Measurements from ENCODE around the gene GTF2H4.
A peak's percentile ranks its signal among the peaks of the same experiment; 100 is the strongest.

Gene GTF2H4

GRCh38 chr6:30882759-30883684 lies 25.0 kb upstream of the GTF2H4 start:
- no peak for DNase-seq

DNA sequence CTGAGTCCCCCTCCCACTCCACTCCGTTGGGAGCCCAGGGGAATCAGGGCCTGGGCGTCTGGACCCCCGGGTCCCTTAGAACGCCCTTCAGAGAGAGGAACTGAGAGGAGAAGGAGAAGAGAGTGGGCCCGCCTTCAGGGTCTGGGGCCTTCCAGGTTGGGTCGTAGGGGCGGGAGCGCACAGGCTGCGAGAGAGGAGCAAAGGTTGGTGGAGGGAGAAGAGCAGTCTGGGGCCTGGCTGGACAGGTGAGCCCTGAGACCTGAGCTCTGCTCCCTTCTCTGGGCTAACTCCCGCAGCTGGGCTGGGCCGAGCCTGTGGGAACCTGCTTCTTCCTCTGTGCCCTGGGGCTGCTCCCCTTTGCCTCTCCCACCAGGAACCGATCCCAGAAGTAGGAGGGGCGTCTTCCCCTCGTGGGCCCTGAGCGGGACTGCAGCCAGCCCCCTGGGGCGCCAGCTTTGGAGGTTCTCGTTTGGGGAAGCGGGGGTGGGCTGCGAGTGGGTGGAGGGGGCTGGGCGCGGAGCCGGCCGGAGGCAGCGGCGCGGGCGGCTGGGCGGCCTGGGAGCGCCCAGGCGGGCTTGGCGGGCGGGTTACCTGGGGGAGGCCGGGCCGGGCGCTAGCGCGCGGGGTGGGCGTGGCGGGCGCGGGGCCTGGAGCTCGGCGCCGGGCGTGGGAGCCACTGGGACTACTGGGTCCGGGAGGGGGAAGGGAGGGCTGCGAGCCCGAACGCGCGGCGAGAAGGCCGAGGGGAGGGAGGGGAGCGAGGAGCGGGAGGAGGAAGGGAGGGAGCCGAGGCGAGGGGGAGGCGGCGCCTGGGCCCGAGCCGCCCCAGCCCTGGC lies 24.1 kb upstream of the GTF2H4 start, which contains the start of gene DDR1:
DDR1 (plus strand) TSS at position 835 of the 836 bp plus-strand sequence. CDS start 4,211 bp downstream, outside the sequence.
- no peak for DNase-seq

GRCh38 chr6:30884521-30885480 lies 23.2 kb upstream of the GTF2H4 start:
- no peak for DNase-seq

GRCh38 chr6:30885481-30885998 lies 22.5 kb upstream of the GTF2H4 start:
- no peak for DNase-seq

GRCh38 chr6:30885999-30886896 lies 21.8 kb upstream of the GTF2H4 start:
- peak; percentile 3 for DNase-seq

- DNase-seq = no peak
These were observed 21.1 kb upstream of the GTF2H4 start for GRCh38 chr6:30886897-30887255.

GRCh38 chr6:30887901-30888815 lies 19.8 kb upstream of the GTF2H4 start:
- DNase-seq = no peak

- DNase-seq = no peak
These were observed 19.1 kb upstream of the GTF2H4 start for GRCh38 chr6:30888816-30889495.

DNA sequence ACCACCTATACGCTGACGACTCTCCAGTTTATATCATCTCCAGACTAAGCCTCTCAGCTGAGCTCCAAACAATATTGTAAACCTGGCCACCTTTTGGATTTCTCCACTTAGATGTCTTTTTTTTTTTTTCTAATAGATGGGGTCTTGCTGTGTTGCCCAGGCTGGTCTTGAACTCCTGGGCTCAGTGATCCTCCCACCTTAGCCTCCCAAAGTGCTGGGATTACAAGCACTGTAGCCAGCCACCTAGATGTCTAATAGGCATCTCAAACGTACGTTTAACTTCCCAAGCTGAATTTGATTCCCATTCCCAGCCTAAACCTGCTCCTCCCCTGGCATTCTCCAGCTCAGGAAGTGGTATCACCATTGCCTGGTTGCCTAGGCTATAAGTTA lies 18.5 kb upstream of the GTF2H4 start:
- DNase-seq = no peak

DNA sequence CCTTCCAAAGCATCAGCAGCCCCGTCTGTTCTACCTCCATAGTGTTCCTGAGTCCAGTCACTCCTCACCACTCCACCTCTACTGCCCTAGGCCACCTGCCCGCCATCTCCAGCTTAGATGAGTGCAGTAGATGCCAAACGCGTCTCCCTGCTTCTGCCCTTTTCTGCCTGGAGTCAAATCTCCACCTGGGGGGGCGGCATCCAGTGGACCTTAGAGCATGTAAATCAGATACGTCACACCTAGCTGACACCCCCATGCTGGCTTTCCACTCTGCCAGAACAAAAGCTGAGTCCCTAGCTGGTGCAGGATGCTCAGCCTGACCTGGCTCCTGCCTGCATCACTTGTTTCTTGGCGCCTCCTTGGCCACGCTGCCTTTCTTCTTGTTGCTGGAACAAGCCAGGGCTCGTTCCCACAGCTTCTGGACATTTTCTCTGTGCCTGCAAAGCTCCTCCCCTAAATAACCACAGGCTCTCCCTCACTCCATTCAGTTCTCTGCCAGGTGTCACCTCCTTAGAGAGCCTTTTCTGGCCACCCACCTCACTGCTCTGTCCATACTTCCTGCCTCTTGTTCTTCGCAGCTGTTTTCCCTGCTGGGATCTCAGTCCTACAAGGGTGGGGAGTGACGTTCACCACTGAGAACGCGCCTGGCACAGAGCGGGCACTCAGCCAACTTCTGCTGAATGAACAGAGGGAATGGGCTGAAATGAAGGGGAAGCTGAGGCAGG lies 17.9 kb upstream of the GTF2H4 start:
- no peak for DNase-seq

- DNase-seq = no peak
These were observed 17.2 kb upstream of the GTF2H4 start for GRCh38 chr6:30890646-30891449.

DNA sequence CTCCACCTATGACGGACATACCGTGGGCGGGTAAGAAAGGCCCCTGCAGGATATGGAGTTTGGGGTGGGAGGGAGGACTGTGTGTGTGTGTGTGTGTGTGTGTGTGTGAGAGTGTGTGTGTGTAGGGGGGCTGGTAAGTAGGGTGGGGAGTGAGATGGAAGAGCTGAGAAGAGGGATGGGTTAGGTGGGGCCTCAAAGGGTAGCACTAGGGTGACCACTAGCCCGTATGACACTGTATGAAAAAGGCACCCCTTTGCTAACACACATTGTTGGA lies 16.6 kb upstream of the GTF2H4 start:
- no peak for DNase-seq

GRCh38 chr6:30891816-30892538 lies 16.0 kb upstream of the GTF2H4 start:
- DNase-seq = peak; percentile 18

GRCh38 chr6:30893001-30893591 lies 14.9 kb upstream of the GTF2H4 start:
- DNase-seq = no peak

DNA sequence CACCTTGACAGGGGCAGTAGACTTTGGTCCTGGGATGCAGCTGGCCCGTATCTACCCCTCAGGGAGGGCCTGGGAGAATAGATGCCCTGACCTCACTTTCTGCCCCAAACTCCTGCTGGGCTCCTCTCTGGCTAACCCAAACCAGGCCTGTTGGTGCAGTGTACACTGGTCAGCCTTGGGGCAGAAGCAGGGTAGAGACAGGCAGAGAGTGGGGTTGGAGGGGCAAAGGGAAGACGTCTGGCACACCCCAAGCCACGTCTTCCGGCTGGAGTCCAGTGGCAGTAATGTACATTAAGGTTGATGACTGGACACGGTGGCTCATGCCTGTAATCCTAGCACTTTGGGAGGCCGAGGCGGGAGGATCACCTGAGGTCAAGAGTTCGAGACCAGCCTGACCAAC lies 14.3 kb upstream of the GTF2H4 start:
- no peak for DNase-seq

- no peak for DNase-seq
These were observed 13.6 kb upstream of the GTF2H4 start for GRCh38 chr6:30894381-30894780.

DNA sequence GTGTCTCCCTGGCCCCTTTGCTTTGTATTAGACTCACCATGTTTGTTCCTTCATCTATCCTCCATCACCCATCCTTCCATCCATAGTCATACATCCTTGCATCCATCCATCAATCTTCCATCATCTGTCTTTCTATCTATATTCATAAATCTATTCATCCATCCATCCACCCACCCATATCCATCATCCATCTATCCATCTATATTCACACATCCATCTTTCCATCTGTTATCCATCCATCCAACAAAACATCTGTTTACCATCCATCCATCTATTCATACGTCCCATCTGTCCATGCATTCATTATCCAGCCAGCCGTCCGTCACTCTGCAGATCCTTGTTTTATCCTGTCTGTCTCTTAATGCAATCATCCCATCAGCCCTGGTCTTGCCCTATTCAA lies 13.1 kb upstream of the GTF2H4 start:
- no peak for DNase-seq
